Panc1 (cell line): Measurements from ENCODE around the gene CYS1. TPM values are rescaled to one million over a fixed set of nuclear protein-coding genes. Genes with fewer than 3 reads are reported as not detected.

Source experiments
- ATAC-seq: fragments of 200-7000 bp; cut with Tn5 transposase; 2 replicates; pipeline ENCODE4 v1.9.1; 2020; ENCODE audit warnings: mild to moderate bottlenecking, moderate library complexity
- BruUV-seq: library from RNA; stranded (reverse); fragments of 400-500 nt; replicated peaks from 2 replicates; lab custom pipeline; 2021; lab: Mats Ljungman, UMichigan
- CTCF ChIA-PET: fragments of 300-600 bp; sonication (Branson Sonifier 250); formaldehyde crosslinking; loops from one replicate; lab custom pipeline; 2022; ENCODE audit warnings: antibody characterized with exemption; lab: Charles Lee
- POLR2A ChIA-PET: fragments of 300-600 bp; sonication (Branson Sonifier 250); formaldehyde crosslinking; loops from one replicate; lab custom pipeline; 2022; ENCODE audit warnings: antibody characterized with exemption; lab: Charles Lee
- DNase-seq: peaks from one replicate; pipeline ENCODE4 v3.0.0-alpha.2; 2010; ENCODE audit warnings: low read depth, low spot score
- H3K27ac ChIP-seq: 2 replicates; pipeline ENCODE4 v1.5.1; 2011; ENCODE audit warnings: mild to moderate bottlenecking, low read length, inconsistent platforms
- H3K27me3 ChIP-seq: fragments of 200-500 bp; sonication (Bioruptor generic); 2 replicates; pipeline ENCODE4 v1.6.0; 2014; ENCODE audit warnings: low read length, inconsistent platforms; ENCODE audit not compliant: control insufficient read depth, insufficient read depth
- H3K36me3 ChIP-seq: fragments of 200-500 bp; sonication (Bioruptor generic); 2 replicates; pipeline ENCODE4 v1.5.1; 2014; ENCODE audit warnings: inconsistent platforms, mild to moderate bottlenecking, low read length, moderate library complexity; ENCODE audit not compliant: control insufficient read depth, insufficient read depth
- H3K4me1 ChIP-seq: 2 replicates; pipeline ENCODE4 v1.5.1; 2011; ENCODE audit warnings: inconsistent platforms, mild to moderate bottlenecking, low read length, moderate library complexity; ENCODE audit not compliant: control insufficient read depth, insufficient read depth
- H3K4me3 ChIP-seq, 2 experiments: 2 replicates each; pipeline ENCODE4 v1.5.1; 2011 to 2012; ENCODE audit warnings: low read depth in 2 of 2, low read length in 2 of 2, mild to moderate bottlenecking in 2 of 2, inconsistent platforms in 1 of 2, moderate library complexity in 1 of 2
- H3K9me3 ChIP-seq: fragments of 200-500 bp; sonication (Bioruptor generic); 2 replicates; pipeline ENCODE4 v1.5.1; 2014; ENCODE audit warnings: low read depth, mild to moderate bottlenecking, inconsistent platforms, low read length, moderate library complexity; ENCODE audit not compliant: control insufficient read depth, insufficient read depth
- CTCF ChIP-seq: fragments of 450-650 bp; IDR thresholded peaks from 2 replicates; pipeline ENCODE4 v1.5.1; 2017; ENCODE audit warnings: mild to moderate bottlenecking
- POLR2AphosphoS5 ChIP-seq: IDR thresholded peaks from 2 replicates; pipeline ENCODE4 v1.6.1; 2012; ENCODE audit warnings: mild to moderate bottlenecking, low read depth, low read length, moderate library complexity
- REST ChIP-seq, 2 experiments: IDR thresholded peaks; 2 replicates each; pipeline ENCODE4 v1.6.1; 2011 to 2012; ENCODE audit warnings: low read depth in 2 of 2, control low read depth in 1 of 2, low read length in 1 of 2, mild to moderate bottlenecking in 1 of 2, moderate library complexity in 1 of 2; ENCODE audit not compliant: insufficient read depth in 1 of 2
- SIN3A ChIP-seq: IDR thresholded peaks from 2 replicates; pipeline ENCODE4 v1.6.1; 2012; ENCODE audit warnings: low read depth, mild to moderate bottlenecking, low read length, moderate library complexity, borderline replicate concordance; ENCODE audit not compliant: insufficient read depth
- TCF7L2 ChIP-seq: IDR thresholded peaks from 2 replicates; pipeline ENCODE4 v1.6.1; 2011; ENCODE audit warnings: mild to moderate bottlenecking, low read depth, low read length, inconsistent platforms
- in situ Hi-C: cut with HindIII; loops from 2 replicates; pipeline ENCODE4 v1.10.0; 2016; ENCODE audit warnings: low sequenced_read_pairs, low pct_unique_long_range_greater_than_20kb
- intact Hi-C: fragments of 100-400 bp; cut with micrococcal nuclease; formaldehyde crosslinking; loops from one replicate; pipeline ENCODE4 v1.10.0; 2022; ENCODE audit not compliant: unreplicated experiment
- total RNA-seq: library from RNA; stranded (reverse); gene quantifications from one replicate; pipeline ENCODE4 v1.2.1, GENCODE V29; 2021; ENCODE audit not compliant: unreplicated experiment

Gene CYS1
- total RNA-seq, 1 experiment from 2014 or later: 20.4 TPM

- TF ChIP-seq TCF7L2 (no peak), SIN3A (no peak), POLR2AphosphoS5 (no peak), CTCF (no peak), REST (IDR thresholded peaks at IDR 0.05; ENCODE audit: insufficient read depth in 1 of 2, low read depth in 2 of 2, low read length in 1 of 2) (no peak)
- BruUV-seq: no TSS peak
- Histone ChIP-seq H3K27ac (peak overlapping the region; percentile 83), H3K4me3 (peak overlapping the region; percentile 61 to 72), H3K27me3 (no peaks in the 10 kb centered on the region), H3K4me1 (peaks cover 34% of the 10 kb centered on the region), H3K36me3 (no peaks in the 10 kb centered on the region), H3K9me3 (no peaks in the 10 kb centered on the region)
- ATAC-seq (peak; percentile 30), DNase-seq (no peak)
- intact Hi-C loops: loop anchor here (10.0 kb wide), 1 partner anchor 46 kb away; the partner anchor contains the start of gene RRM2
- POLR2A ChIA-PET: no interaction called here
- CTCF ChIA-PET: interaction anchor here (0.7 kb wide), 1 partner anchor 18 kb away, joined by 3 read pairs; no protein-coding TSS in a partner anchor
- in situ Hi-C loops: no loop called here
Observed at GRCh38 chr2:10078704-10079265, 1.4 kb downstream of the CYS1 start.

- intact Hi-C loops (loop anchor here (10.0 kb wide), 1 partner anchor 47 kb away; the partner anchor contains the start of gene RRM2), in situ Hi-C loops (no loop called here)
- CTCF ChIA-PET: no interaction called here
- no peaks in the 10 kb centered on the region for H3K9me3 ChIP-seq
- H3K4me1 ChIP-seq: peaks cover 42% of the 10 kb centered on the region
- ATAC-seq (no peak), DNase-seq (no peak)
- no peak for TF ChIP-seq TCF7L2
- no peak for TF ChIP-seq SIN3A
- no peak for TF ChIP-seq CTCF
- no peak for TF ChIP-seq REST (IDR thresholded peaks at IDR 0.05; ENCODE audit: insufficient read depth in 1 of 2, low read depth in 2 of 2, low read length in 1 of 2)
- TF ChIP-seq POLR2AphosphoS5: no peak
- POLR2A ChIA-PET: no interaction called here
- H3K27me3 ChIP-seq: no peaks in the 10 kb centered on the region
- peak overlapping the region; percentile 83; the same call in 1 of the 2 replicates for H3K27ac ChIP-seq
- BruUV-seq: no TSS peak
- no peak overlapping the region for H3K4me3 ChIP-seq
- H3K36me3 ChIP-seq: no peaks in the 10 kb centered on the region
Observed at GRCh38 chr2:10078001-10078400, 2.2 kb downstream of the CYS1 start.
